GM19099 (cell line): ENCODE results near the gene ABR.

Experiments
- POLR2A ChIP-seq: IDR thresholded peaks from 3 replicates; pipeline ENCODE4 v1.6.1; 2011; ENCODE audit warnings: low read depth; ENCODE audit not compliant: insufficient read length; ENCODE audit errors: extremely low read depth

Gene ABR

DNA sequence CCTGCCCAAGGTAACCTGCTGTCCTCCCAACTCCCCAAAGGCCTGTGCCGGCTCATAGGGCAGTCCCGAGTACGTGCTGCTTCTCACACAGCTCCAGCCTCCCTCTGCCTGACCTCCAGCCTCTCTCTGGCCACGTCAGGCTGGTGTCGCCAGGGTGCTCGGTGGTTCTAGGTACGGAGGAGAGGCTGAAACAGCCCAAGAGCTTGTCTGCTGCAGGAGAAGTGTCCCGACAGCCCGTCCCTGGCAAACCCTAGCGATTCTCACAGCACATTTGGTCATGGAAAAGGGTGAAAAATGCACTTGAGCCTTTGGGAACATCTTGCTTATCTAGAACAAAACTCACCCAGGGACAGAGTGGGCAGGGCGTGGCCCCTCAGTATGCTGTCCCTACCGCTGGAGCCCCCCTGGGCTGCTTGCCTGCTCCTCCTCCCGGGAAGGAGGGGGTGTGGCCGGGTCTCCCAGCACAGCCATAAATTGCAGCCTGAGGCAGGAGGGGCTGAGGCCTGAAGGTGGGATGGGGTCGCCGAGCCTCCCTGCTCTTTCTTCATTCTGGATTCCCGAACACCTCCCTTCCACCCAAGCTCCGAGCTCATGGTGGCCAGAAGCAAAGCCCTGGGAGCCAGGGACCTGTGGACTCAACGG lies 142.4 kb downstream of the ABR start:
- TF ChIP-seq POLR2A: no peak

DNA sequence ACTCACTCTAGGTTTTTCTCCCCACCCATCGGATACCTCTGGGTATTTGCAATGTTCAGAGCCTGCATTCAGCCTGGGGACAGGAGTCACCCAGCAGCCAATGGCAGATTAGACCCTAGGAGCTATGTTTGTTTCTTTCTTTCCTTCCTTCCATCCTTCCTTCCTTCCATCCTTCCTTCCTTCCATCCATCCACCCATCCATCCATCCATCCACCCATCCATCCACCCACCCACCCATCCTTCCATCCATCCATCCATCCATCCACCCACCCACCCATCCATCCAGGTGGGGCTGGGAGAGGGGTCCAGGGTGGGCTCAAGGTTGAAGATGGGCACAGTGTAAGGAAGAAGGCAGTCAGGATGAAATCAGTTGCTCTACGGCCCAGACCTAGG lies 142.9 kb downstream of the ABR start:
- TF ChIP-seq POLR2A: no peak

GRCh38 chr17:1036171-1036844 lies 143.5 kb downstream of the ABR start:
- no peak for TF ChIP-seq POLR2A

GRCh38 chr17:1035546-1036170 lies 144.1 kb downstream of the ABR start:
- TF ChIP-seq POLR2A: no peak

DNA sequence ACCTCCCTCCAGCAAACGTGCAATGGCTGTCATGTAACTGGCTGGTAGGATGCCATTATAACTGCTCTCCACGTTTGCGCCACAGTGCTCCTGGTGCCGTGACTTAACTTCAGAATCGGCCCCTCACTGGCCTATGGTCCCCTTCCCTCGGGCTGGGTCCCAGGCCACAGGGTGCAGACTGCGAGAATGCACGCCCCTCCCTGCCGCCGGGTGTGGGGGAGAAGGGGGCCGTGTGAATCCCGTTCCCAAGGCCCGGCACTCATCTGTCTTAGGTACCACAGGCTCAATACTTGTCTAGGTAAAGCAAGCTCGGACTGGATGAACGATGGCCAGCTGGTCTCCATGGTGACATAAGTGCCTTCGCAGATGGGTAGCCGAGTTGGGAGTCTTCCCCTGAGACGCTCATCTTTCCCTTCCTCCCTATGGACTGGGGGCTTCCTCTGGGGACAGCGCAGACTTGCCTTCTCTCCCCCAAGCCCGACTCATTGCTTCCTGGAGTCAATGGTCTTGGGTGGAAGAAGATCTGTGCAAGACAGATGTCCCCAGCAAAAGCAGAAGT lies 145.1 kb downstream of the ABR start:
- no peak for TF ChIP-seq POLR2A

GRCh38 chr17:1033503-1033902 lies 146.3 kb downstream of the ABR start:
- no peak for TF ChIP-seq POLR2A

DNA sequence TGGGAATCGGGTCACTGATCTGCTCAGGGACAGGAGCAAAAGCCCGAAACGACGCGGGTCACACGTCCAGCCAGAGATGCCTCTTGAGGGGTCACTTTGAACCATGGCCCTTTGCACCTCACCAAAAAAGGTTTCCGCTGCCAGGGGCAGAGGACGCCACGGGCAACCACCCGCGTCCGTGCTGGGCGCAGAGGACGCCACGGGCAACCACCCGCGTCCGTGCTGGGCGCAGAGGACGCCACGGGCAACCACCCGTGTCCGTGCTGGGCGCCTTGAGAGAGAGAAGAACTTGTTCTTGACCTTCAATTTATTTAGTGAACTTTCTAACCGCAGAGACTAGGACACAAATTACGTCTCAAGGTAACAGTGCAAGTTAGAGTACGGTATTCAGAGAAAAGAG lies 147.4 kb downstream of the ABR start:
- TF ChIP-seq POLR2A: no peak

DNA sequence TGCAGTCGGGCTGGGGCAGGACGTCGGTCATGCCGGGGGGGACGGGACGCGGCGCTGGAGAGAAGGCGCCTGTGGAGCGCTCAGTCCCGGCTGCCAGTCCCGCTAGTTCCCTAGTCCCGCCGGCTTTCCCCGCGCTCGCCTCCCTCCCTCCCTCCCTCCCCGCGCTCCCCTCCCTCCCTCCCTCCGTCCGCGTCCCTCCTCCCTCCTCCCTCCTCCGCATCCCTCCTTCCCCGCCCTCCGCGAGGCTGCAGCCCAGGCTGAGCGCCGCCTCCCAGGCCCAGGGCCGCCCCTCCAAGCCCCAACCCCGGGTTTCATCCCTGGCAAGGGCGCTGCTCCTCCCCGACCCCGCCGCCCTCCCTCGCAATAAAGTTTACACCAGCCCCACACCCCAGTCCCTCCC lies 148.1 kb downstream of the ABR start:
- no peak for TF ChIP-seq POLR2A

- TF ChIP-seq POLR2A: no peak
Observed at GRCh38 chr17:1030684-1031532, 148.9 kb downstream of the ABR start.

- no peak for TF ChIP-seq POLR2A
Observed at GRCh38 chr17:1029922-1030644, 149.7 kb downstream of the ABR start.

DNA sequence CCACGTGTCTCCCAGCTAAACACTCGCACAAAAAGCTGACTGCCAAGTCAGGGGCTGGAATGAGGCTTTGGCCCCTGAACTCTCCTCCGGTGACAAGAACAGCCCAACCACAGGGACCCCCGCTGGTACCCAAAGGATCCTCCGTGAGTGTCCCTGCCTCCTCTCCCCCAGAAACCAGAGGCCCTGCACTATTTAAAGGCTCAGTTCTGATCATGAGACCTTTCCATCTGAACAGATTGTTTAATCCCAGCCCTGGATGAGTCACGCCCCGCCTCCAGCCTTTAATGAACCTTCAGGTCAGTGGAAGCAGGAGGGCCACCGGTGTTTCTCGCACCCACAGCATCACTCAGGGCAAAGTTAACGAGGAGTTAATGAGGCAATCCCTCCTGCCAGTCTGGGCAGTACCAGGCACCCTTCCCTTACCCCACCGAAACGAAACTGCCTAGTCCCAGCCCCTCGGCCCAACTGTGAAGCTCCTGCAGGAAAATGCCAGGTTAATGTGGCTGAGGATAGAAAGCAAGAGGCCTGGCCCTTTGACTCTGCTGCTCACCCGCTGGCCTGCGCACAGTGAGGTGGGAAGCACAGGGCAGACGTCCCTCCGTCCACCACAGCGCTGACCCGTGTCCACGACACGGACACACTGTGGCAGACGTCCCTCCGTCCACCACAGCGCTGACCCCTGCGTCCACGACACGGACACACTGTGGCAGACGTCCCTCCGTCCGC lies 150.4 kb downstream of the ABR start:
- no peak for TF ChIP-seq POLR2A

DNA sequence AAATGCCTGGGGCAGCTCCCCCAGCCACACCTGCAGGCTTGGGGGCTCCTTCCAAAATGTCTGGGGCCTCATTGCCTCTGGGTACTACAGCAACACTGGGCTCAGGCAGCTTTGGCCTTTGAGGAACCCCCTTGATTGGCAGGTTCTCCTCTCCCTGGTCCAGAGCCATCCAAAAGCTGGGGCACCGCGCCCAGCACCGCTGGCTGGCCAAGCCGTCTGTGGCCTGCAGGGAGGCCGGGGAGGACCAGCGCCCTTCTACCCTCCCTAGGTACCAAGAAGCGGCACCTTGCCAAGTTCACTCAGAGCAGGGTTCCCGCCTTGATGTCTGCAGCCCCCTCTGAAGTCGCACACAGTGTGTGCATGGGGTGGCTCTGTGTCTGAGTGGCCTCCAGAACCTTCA lies 152.7 kb downstream of the ABR start:
- TF ChIP-seq POLR2A: no peak

DNA sequence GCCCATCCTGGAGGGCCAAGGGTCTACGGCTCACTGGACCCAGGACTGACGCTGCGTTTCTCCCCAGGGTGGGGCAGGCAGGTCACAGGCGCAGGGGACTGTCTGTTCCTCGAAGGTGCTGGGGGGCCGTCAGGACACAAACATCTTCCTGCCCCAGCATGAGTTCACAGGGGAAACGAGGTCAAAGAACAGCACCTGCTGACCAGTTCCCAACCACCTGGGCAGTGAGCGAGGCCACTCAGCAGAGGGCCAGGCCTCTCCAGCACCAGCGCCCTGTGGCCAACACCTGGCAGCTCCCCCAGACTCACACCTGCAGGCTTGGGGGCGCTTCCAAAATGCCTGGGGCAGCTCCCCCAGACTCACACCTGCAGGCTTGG lies 153.2 kb downstream of the ABR start:
- TF ChIP-seq POLR2A: no peak
